KMS-11 (cell line): ENCODE measurements around the gene IGFBP6.
"Not testable (repeated sequence)": the region's sequence is repeated elsewhere in the genome, so short reads cannot be mapped to it uniquely, and the experiment has no call there.

Experiments
- H2AFZ ChIP-seq: fragments of 200-600 bp; sonication (generic); 2 replicates; pipeline ENCODE4 v1.6.1; 2016; ENCODE audit warnings: antibody characterized with exemption, mixed run types, low read depth
- H3K27ac ChIP-seq: fragments of 200-600 bp; sonication (generic); 2 replicates; pipeline ENCODE4 v1.6.1; 2016; ENCODE audit warnings: mild to moderate bottlenecking, mixed run types
- H3K27me3 ChIP-seq: fragments of 200-600 bp; sonication (generic); 2 replicates; pipeline ENCODE4 v1.6.1; 2017; ENCODE audit warnings: mild to moderate bottlenecking, low read depth, mixed run types, moderate library complexity; ENCODE audit not compliant: insufficient read depth
- H3K36me3 ChIP-seq: fragments of 200-600 bp; sonication (generic); 2 replicates; pipeline ENCODE4 v1.6.1; 2017; ENCODE audit warnings: mild to moderate bottlenecking, mixed run types; ENCODE audit not compliant: insufficient read depth
- H3K4me1 ChIP-seq: fragments of 200-600 bp; sonication (generic); 2 replicates; pipeline ENCODE4 v1.6.1; 2016; ENCODE audit warnings: mild to moderate bottlenecking, low read depth, mixed run types; ENCODE audit not compliant: poor library complexity, severe bottlenecking
- H3K4me2 ChIP-seq: fragments of 200-600 bp; sonication (generic); 2 replicates; pipeline ENCODE4 v1.7.0; 2016; ENCODE audit warnings: mild to moderate bottlenecking, mixed run types
- H3K4me3 ChIP-seq: fragments of 200-600 bp; sonication (generic); IDR thresholded peaks from 2 replicates; pipeline ENCODE4 v1.6.1; 2017; ENCODE audit warnings: low read depth, low read length, mixed read lengths; ENCODE audit not compliant: insufficient read depth
- H3K79me2 ChIP-seq: fragments of 200-600 bp; sonication (generic); 2 replicates; pipeline ENCODE4 v1.6.1; 2016; ENCODE audit warnings: low read depth, mixed run types; ENCODE audit not compliant: insufficient read depth
- H3K9ac ChIP-seq: fragments of 200-600 bp; sonication (generic); 2 replicates; pipeline ENCODE4 v1.6.1; 2016; ENCODE audit warnings: mild to moderate bottlenecking, mixed run types
- H4K20me1 ChIP-seq: fragments of 200-600 bp; sonication (generic); 2 replicates; pipeline ENCODE4 v1.6.1; 2016; ENCODE audit warnings: mild to moderate bottlenecking, mixed run types; ENCODE audit not compliant: insufficient read depth
- CTCF ChIP-seq: fragments of 200-600 bp; sonication (generic); conservative IDR thresholded peaks from 2 replicates; pipeline ENCODE4 v1.6.1; 2017; ENCODE audit warnings: low read depth, mild to moderate bottlenecking, antibody characterized with exemption, low read length, moderate library complexity, mixed read lengths

IGFBP6 gene

GRCh38 chr12:53103860-53104305, 6.4 kb downstream of the IGFBP6 start:
- no peak overlapping the region for H3K27ac ChIP-seq
- no peaks in the 10 kb centered on the region for H3K36me3 ChIP-seq
- H3K4me3 ChIP-seq, result no peak overlapping the region
- TF ChIP-seq CTCF, result no peak
- no peaks in the 10 kb centered on the region for H3K79me2 ChIP-seq
- H3K4me2 ChIP-seq, result peak overlapping the region; percentile 34
- H3K4me1 ChIP-seq, result peaks cover 47% of the 10 kb centered on the region
- no peaks in the 10 kb centered on the region for H4K20me1 ChIP-seq
- no peak overlapping the region for H3K9ac ChIP-seq
- no peaks in the 10 kb centered on the region for H3K27me3 ChIP-seq
- H2AFZ ChIP-seq, result 0 out of 2 replicates have a peak overlapping the region, but pooled peaks have one; percentile 34

- no peak overlapping the region for H3K4me2 ChIP-seq
- no peak for TF ChIP-seq CTCF
- H3K27ac ChIP-seq, result no peak overlapping the region
- no peak overlapping the region for H3K4me3 ChIP-seq
- H3K4me1 ChIP-seq, result peaks cover 41% of the 10 kb centered on the region
- no peaks in the 10 kb centered on the region for H3K79me2 ChIP-seq
- H3K9ac ChIP-seq, result no peak overlapping the region
- H4K20me1 ChIP-seq, result no peaks in the 10 kb centered on the region
- no peaks in the 10 kb centered on the region for H3K27me3 ChIP-seq
- no peaks in the 10 kb centered on the region for H3K36me3 ChIP-seq
- no peak overlapping the region for H2AFZ ChIP-seq
These were observed 7.8 kb downstream of the IGFBP6 start for GRCh38 chr12:53105256-53105655.

GRCh38 chr12:53105712-53106439, 8.4 kb downstream of the IGFBP6 start:
- no peak overlapping the region for H3K4me2 ChIP-seq
- TF ChIP-seq CTCF, result no peak
- no peak overlapping the region for H3K9ac ChIP-seq
- H3K79me2 ChIP-seq, result no peaks in the 10 kb centered on the region
- H3K27me3 ChIP-seq, result no peaks in the 10 kb centered on the region
- H2AFZ ChIP-seq, result no peak overlapping the region
- no peaks in the 10 kb centered on the region for H4K20me1 ChIP-seq
- H3K27ac ChIP-seq, result no peak overlapping the region
- no peak overlapping the region for H3K4me3 ChIP-seq
- H3K36me3 ChIP-seq, result no peaks in the 10 kb centered on the region
- peaks cover 41% of the 10 kb centered on the region for H3K4me1 ChIP-seq

DNA sequence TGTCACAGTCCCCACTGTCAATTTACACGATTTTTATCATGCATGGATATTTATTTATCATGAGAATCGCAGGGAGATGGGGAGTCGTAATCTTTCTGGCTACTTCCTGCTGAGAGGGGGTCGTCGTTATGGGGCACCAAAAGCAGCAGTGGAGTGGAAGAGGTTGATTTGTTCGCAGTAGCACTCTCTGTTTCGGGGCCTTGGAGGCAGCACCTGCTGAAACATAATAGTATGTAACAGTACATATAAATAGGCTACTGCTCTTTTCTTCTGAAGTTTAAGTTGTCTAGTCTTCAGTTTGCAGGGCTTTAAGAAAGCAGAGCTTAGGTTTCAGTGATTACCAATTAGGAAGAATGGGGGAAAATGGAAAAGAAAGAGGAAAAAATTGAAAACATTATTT, 9.7 kb downstream of the IGFBP6 start:
- Histone ChIP-seq H3K4me2 (peak overlapping the region; percentile 15; the same call in 1 of the 2 replicates), H4K20me1 (no peaks in the 10 kb centered on the region), H3K79me2 (no peaks in the 10 kb centered on the region), H2AFZ (peak overlapping the region; percentile 2; the same call in 1 of the 2 replicates), H3K4me1 (peaks cover 41% of the 10 kb centered on the region), H3K9ac (no peak overlapping the region), H3K4me3 (no peak overlapping the region), H3K27me3 (no peaks in the 10 kb centered on the region), H3K27ac (peak overlapping the region; percentile 32; the same call in 1 of the 2 replicates), H3K36me3 (no peaks in the 10 kb centered on the region)
- no peak for TF ChIP-seq CTCF

GRCh38 chr12:53112431-53112830, 15.0 kb downstream of the IGFBP6 start:
- not testable (repeated sequence) for H2AFZ ChIP-seq, H3K27me3 ChIP-seq, H3K36me3 ChIP-seq, H3K27ac ChIP-seq, H3K4me2 ChIP-seq, H3K9ac ChIP-seq, H3K4me3 ChIP-seq, H4K20me1 ChIP-seq, H3K79me2 ChIP-seq
- H3K4me1 ChIP-seq, result peaks cover 14% of the 10 kb centered on the region
